GM12878 (cell line): ENCODE measurements around the gene ADAM10. TPM values are rescaled to one million over a fixed set of nuclear protein-coding genes. Genes with fewer than 3 reads are reported as not detected.

Experiments
- ATAC-seq: fragments of 200-7000 bp; cut with Tn5 transposase; 3 replicates; pipeline ENCODE4 v1.9.1; 2020; ENCODE audit warnings: mild to moderate bottlenecking, moderate library complexity
- BruUV-seq: library from RNA; stranded (reverse); fragments of 400-500 nt; replicated peaks from 2 replicates; lab custom pipeline; 2021; lab: Mats Ljungman, UMichigan
- CTCF ChIA-PET: fragments of 300-600 bp; sonication (Branson Sonifier 250); formaldehyde crosslinking; extraction: SDS; loops from one replicate; lab custom pipeline; 2021; ENCODE audit warnings: inconsistent platforms; lab: Yijun Ruan, JAX
- POLR2A ChIA-PET: fragments of 350-600 bp; formaldehyde crosslinking; extraction: SDS; loops from one replicate; lab custom pipeline; 2021; ENCODE audit warnings: inconsistent platforms; lab: Charles Lee
- RAD21 ChIA-PET: fragments of 300-600 bp; sonication (Branson Sonifier 250); formaldehyde crosslinking; loops from one replicate; lab custom pipeline; 2023; ENCODE audit warnings: antibody characterized with exemption; ENCODE audit not compliant: unreplicated experiment; lab: Charles Lee
- SMC1A ChIA-PET: fragments of 300-600 bp; sonication (Branson Sonifier 250); formaldehyde crosslinking; loops from one replicate; lab custom pipeline; 2023; ENCODE audit not compliant: unreplicated experiment, uncharacterized antibody; lab: Charles Lee
- DNase-seq: peaks from one replicate; pipeline ENCODE4 v3.0.0-alpha.2; 2011; ENCODE audit warnings: low read depth, low spot score
- FAIRE-seq: peaks from 3 replicates; lab custom pipeline; 2011; peaks lifted over from hg19 to GRCh38; lab: Jason Lieb, UNC
- H2AFZ ChIP-seq: 2 replicates; pipeline ENCODE4 v1.6.0; 2011; ENCODE audit warnings: low read depth, low read length, control low read depth; ENCODE audit not compliant: control insufficient read depth
- H3K27ac ChIP-seq: 2 replicates; pipeline ENCODE4 v1.5.1; 2011; ENCODE audit warnings: control low read depth; ENCODE audit not compliant: control insufficient read depth, insufficient read depth
- H3K27me3 ChIP-seq, 2 experiments: replicated peaks in 1 of 2; 2 replicates each; pipeline versions ENCODE4 v1.6.0 to v1.6.1; 2011; ENCODE audit warnings: low read length in 1 of 2; ENCODE audit not compliant: control insufficient read depth in 2 of 2, insufficient read depth in 2 of 2
- H3K36me3 ChIP-seq, 2 experiments: 2 replicates each; pipeline ENCODE4 v1.5.1; 2011; ENCODE audit warnings: low read length in 1 of 2; ENCODE audit not compliant: control insufficient read depth in 2 of 2, insufficient read depth in 2 of 2
- H3K4me1 ChIP-seq: 2 replicates; pipeline ENCODE4 v1.6.1; 2011; ENCODE audit warnings: mild to moderate bottlenecking, low read length, moderate library complexity, mixed read lengths; ENCODE audit not compliant: control insufficient read depth, insufficient read depth
- H3K4me2 ChIP-seq: 2 replicates; pipeline ENCODE4 v1.6.0; 2011; ENCODE audit warnings: control low read depth; ENCODE audit not compliant: control insufficient read depth, insufficient read depth
- H3K4me3 ChIP-seq: fragments of 200-600 bp; sonication (generic); 2 replicates; pipeline ENCODE4 v1.5.1; 2016
- H3K79me2 ChIP-seq: 2 replicates; pipeline ENCODE4 v1.6.0; 2011; ENCODE audit warnings: low read length; ENCODE audit not compliant: control insufficient read depth, insufficient read depth
- H3K9ac ChIP-seq: 2 replicates; pipeline ENCODE4 v1.8.0; 2011; ENCODE audit warnings: low read length, control low read depth, mixed read lengths; ENCODE audit not compliant: control insufficient read depth, insufficient read depth
- H3K9me3 ChIP-seq: replicated peaks from 3 replicates; pipeline ENCODE4 v1.5.1; 2011; ENCODE audit warnings: mild to moderate bottlenecking, low read length; ENCODE audit not compliant: control insufficient read depth, insufficient read depth
- H4K20me1 ChIP-seq: 2 replicates; pipeline ENCODE4 v1.6.0; 2011; ENCODE audit not compliant: control insufficient read depth, insufficient read depth
- MTA2 ChIP-seq: fragments of 450-650 bp; IDR thresholded peaks from 2 replicates; pipeline ENCODE4 v1.6.1; 2016; ENCODE audit warnings: low read depth, mild to moderate bottlenecking, moderate library complexity
- NBN ChIP-seq: fragments of 450-650 bp; IDR thresholded peaks from 2 replicates; pipeline ENCODE4 v1.6.1; 2016
- NR2C1 ChIP-seq: fragments of 450-650 bp; IDR thresholded peaks from 2 replicates; pipeline ENCODE4 v1.6.1; 2017; ENCODE audit warnings: antibody characterized with exemption, mild to moderate bottlenecking, moderate library complexity
- RAD51 ChIP-seq: fragments of 450-650 bp; IDR thresholded peaks from 2 replicates; pipeline ENCODE4 v1.6.1; 2016; ENCODE audit warnings: moderate library complexity, mild to moderate bottlenecking, inconsistent platforms
- RCOR1 ChIP-seq: conservative IDR thresholded peaks from 2 replicates; pipeline ENCODE4 v1.6.1; 2012; ENCODE audit warnings: low read depth, low read length, improper control_type of control experiment
- STAT3 ChIP-seq: IDR thresholded peaks from 2 replicates; pipeline ENCODE4 v1.6.1; 2011; ENCODE audit warnings: low read depth, low read length, improper control_type of control experiment
- WGBS: methylation state at CpG from one replicate; pipeline ENCODE4 v1.1.6; 2016; ENCODE audit warnings: low lambda C conversion rate; ENCODE audit not compliant: insufficient replicate concordance, insufficient coverage; ENCODE audit errors: missing lambda C conversion rate; 5-methylcytosine and 5-hydroxymethylcytosine counted together
- in situ Hi-C: fragments of 300-500 bp; cut with MboI; formaldehyde crosslinking; loops from 9 replicates; pipeline ENCODE4 v1.14.3; 2018; ENCODE audit warnings: mixed read lengths
- intact Hi-C: fragments of 100-400 bp; cut with micrococcal nuclease; formaldehyde crosslinking; loops from one replicate; pipeline ENCODE4 v1.14.2; 2022; ENCODE audit not compliant: unreplicated experiment
- polyA plus RNA-seq, 11 experiments: library from polyadenylated mRNA; depleted of rRNA in 4 of 11; unstranded in 6 of 11; stranded (reverse) in 5 of 11; fragments of >200 nt; fragmentation: Nextera tagmentation in 4 of 11; fragmentation: Illumina TruSeq in 1 of 11; extraction: Ambion mirVana in 4 of 11; extraction: Trizol in 1 of 11; gene quantifications; 1 replicate in 1 of 11; 2 replicates in 10 of 11; pipeline versions ENCODE4 v1.2.1 to v1.2.3, GENCODE V29; 2011 to 2016; ENCODE audit warnings: inconsistent platforms in 2 of 11, missing spikeins in 2 of 11, low read depth in 1 of 11
- total RNA-seq, 4 experiments: library from RNA; depleted of rRNA in 3 of 4; stranded (reverse); fragments of >200 nt in 3 of 4; fragmentation: Illumina TruSeq in 1 of 4; extraction: Trizol in 1 of 4; gene quantifications; 2 replicates each; pipeline versions ENCODE4 v1.2.1 to v1.2.3, GENCODE V29; 2013 to 2021
- TF ChIP-seq, protein P1 (sequence below): IDR thresholded peaks from 2 replicates; pipeline ENCODE4 v1.6.1; 2011; ENCODE audit warnings: mild to moderate bottlenecking, low read depth, low read length, moderate library complexity; ENCODE audit not compliant: insufficient replicate concordance
- TF ChIP-seq, protein P2 (sequence below): fragments of 150-350 bp; IDR thresholded peaks from 2 replicates; pipeline ENCODE4 v1.6.1; 2014; ENCODE audit warnings: mild to moderate bottlenecking, low read depth, low read length
- TF ChIP-seq, protein P3 (sequence below): fragments of 450-650 bp; conservative IDR thresholded peaks from 2 replicates; pipeline ENCODE4 v1.6.1; 2017; ENCODE audit warnings: mild to moderate bottlenecking, moderate library complexity

Gene ADAM10
- total and polyA plus RNA-seq, 10 of the 15 experiments (the other 5 are each of a cell fraction or from before 2014, with no cell fraction given) = 10.0 to 88.9 (median 51.7) TPM

DNA sequence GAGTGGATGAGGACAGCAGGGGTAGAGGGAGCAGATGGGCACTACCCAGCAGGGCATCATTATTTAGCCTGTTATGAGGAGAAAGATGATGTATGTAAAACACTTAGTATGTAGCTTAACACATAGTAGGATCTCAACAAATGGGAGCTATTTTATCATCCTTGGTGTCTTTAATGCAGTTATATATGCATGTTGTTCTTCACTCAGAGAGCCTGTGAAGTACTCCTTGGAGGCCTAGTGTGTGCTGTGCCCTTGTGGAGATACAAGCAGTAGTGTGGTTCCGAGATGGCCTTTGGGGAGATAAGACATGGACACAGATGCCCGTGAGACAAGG, 193.5 kb downstream of the ADAM10 start:
- Histone ChIP-seq H4K20me1 (no peaks in the 10 kb centered on the region), H3K4me3 (no peak overlapping the region), H2AFZ (no peak overlapping the region), H3K9ac (no peak overlapping the region), H3K9me3 (no peaks in the 10 kb centered on the region; the same call in 2 of the 3 replicates), H3K4me2 (0 out of 2 replicates have a peak overlapping the region, but pooled peaks have one; percentile 23), H3K4me1 (peaks cover 16% of the 10 kb centered on the region), H3K79me2 (no peaks in the 10 kb centered on the region), H3K36me3 (no peaks in the 10 kb centered on the region), H3K27ac (no peak overlapping the region), H3K27me3 (no peaks in the 10 kb centered on the region)
- CTCF ChIA-PET = interaction anchor here (0.6 to 1.2 kb wide), 5 partner anchors 13 to 97 kb away, joined by 3 to 4 read pairs (median 3); no protein-coding TSS in a partner anchor
- POLR2A ChIA-PET = interaction anchor here (1.1 kb wide), 1 partner anchor 8 kb away, joined by 3 read pairs; no protein-coding TSS in a partner anchor
- ATAC-seq (peak; percentile 31), DNase-seq (no peak), FAIRE-seq (no peak)
- WGBS = 63% methylated on average over 2 of the region's 2 CpGs
- no peak for TF ChIP-seq RAD51
- RAD21 ChIA-PET = interaction anchor here (1.0 to 1.4 kb wide), 3 partner anchors 38 to 286 kb away, joined by 3 to 4 read pairs (median 3); no protein-coding TSS in a partner anchor
- SMC1A ChIA-PET = interaction anchor here (0.6 to 2.0 kb wide), 10 partner anchors 12 to 328 kb away, joined by 3 to 5 read pairs (median 3); no protein-coding TSS in a partner anchor
- intact Hi-C loops (no loop called here), in situ Hi-C loops (no loop called here)
- BruUV-seq = no TSS peak

DNA sequence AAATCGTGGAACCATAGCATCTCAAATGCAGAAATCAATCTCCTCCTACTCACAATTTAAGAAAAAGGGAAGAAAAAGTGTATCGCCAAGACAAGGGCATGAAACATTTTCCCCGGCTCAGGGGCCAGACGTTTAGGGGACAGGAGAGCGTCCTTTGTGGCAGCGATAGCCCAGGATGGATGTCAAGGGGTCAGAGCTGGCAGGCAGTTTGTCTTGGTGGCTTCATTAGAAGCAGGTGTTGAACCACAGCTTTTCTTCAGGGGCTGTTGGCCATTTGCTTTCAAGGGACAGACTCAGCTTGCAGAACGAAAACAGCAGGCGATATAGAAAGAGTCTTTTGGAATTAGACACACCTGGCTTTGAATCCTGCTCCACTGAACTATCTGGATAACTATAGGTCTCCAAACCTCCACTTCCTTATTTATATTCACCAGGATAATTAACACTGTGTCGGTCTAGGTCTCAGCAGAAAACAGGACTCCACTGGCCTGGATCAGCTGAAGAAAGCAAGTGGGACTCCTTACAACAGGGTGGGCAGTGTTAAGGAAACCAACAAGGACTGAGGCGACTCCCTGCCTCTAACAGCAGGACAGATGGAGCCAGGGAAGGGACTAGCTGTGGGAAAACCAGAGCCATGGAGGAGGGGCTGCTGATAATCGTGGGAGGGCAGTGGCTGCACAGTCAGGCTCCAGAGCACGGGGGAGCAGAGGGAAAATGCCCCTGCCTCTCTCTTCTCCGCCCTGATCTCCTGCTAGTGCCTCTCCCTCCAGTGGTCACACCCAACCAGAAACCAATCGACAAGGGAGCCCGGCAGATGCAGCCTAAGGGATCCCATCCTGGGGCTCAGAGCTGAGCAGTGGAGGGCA, 194.1 kb downstream of the ADAM10 start:
- BruUV-seq = no TSS peak
- Histone ChIP-seq H3K36me3 (no peaks in the 10 kb centered on the region), H2AFZ (peak overlapping the region; percentile 34; the same call in 1 of the 2 replicates), H3K9me3 (no peaks in the 10 kb centered on the region; the same call in 2 of the 3 replicates), H3K27me3 (no peaks in the 10 kb centered on the region), H3K4me3 (no peak overlapping the region), H3K79me2 (no peaks in the 10 kb centered on the region), H3K4me2 (no peak overlapping the region), H3K9ac (no peak overlapping the region), H3K4me1 (peaks cover 21% of the 10 kb centered on the region), H4K20me1 (no peaks in the 10 kb centered on the region), H3K27ac (no peak overlapping the region)
- intact Hi-C loops (no loop called here), in situ Hi-C loops (no loop called here)
- ATAC-seq (no peak; the same call in 2 of the 3 replicates), DNase-seq (no peak), FAIRE-seq (no peak)
- 67% methylated on average over 15 of the region's 15 CpGs for WGBS
- SMC1A ChIA-PET = interaction anchor here (1.0 to 2.0 kb wide), 7 partner anchors 13 to 328 kb away, joined by 3 to 5 read pairs (median 3); no protein-coding TSS in a partner anchor
- RAD21 ChIA-PET = interaction anchor here (1.0 kb wide), 1 partner anchor 38 kb away, joined by 3 read pairs; no protein-coding TSS in a partner anchor
- POLR2A ChIA-PET = interaction anchor here (0.6 to 1.0 kb wide), 2 partner anchors 8 to 187 kb away, joined by 3 to 4 read pairs; no protein-coding TSS in a partner anchor
- CTCF ChIA-PET = interaction anchor here (0.9 to 1.2 kb wide), 2 partner anchors 12 to 32 kb away, joined by 3 read pairs; no protein-coding TSS in a partner anchor
- TF ChIP-seq STAT3 (no peak), NR2C1 (no peak), MTA2 (no peak), NBN (no peak), RCOR1 (no peak)
- TF ChIP-seq, protein P1, sequence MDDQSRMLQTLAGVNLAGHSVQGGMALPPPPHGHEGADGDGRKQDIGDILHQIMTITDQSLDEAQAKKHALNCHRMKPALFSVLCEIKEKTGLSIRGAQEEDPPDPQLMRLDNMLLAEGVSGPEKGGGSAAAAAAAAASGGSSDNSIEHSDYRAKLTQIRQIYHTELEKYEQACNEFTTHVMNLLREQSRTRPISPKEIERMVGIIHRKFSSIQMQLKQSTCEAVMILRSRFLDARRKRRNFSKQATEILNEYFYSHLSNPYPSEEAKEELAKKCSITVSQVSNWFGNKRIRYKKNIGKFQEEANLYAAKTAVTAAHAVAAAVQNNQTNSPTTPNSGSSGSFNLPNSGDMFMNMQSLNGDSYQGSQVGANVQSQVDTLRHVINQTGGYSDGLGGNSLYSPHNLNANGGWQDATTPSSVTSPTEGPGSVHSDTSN = no peak
- TF ChIP-seq, protein P2, sequence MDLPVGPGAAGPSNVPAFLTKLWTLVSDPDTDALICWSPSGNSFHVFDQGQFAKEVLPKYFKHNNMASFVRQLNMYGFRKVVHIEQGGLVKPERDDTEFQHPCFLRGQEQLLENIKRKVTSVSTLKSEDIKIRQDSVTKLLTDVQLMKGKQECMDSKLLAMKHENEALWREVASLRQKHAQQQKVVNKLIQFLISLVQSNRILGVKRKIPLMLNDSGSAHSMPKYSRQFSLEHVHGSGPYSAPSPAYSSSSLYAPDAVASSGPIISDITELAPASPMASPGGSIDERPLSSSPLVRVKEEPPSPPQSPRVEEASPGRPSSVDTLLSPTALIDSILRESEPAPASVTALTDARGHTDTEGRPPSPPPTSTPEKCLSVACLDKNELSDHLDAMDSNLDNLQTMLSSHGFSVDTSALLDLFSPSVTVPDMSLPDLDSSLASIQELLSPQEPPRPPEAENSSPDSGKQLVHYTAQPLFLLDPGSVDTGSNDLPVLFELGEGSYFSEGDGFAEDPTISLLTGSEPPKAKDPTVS = no peak
- TF ChIP-seq, protein P3, sequence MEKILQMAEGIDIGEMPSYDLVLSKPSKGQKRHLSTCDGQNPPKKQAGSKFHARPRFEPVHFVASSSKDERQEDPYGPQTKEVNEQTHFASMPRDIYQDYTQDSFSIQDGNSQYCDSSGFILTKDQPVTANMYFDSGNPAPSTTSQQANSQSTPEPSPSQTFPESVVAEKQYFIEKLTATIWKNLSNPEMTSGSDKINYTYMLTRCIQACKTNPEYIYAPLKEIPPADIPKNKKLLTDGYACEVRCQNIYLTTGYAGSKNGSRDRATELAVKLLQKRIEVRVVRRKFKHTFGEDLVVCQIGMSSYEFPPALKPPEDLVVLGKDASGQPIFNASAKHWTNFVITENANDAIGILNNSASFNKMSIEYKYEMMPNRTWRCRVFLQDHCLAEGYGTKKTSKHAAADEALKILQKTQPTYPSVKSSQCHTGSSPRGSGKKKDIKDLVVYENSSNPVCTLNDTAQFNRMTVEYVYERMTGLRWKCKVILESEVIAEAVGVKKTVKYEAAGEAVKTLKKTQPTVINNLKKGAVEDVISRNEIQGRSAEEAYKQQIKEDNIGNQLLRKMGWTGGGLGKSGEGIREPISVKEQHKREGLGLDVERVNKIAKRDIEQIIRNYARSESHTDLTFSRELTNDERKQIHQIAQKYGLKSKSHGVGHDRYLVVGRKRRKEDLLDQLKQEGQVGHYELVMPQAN = no peak
